OCI-LY7 (cell line): ENCODE results near the gene AGT. TPM values are rescaled to one million over a fixed set of nuclear protein-coding genes. Genes with fewer than 3 reads are reported as not detected.

ENCODE experiments used
- BruUV-seq: library from RNA; stranded (reverse); fragments of 400-500 nt; replicated peaks from 2 replicates; lab custom pipeline; 2021; lab: Mats Ljungman, UMichigan
- CTCF ChIA-PET: fragments of 300-600 bp; sonication (Branson Sonifier 250); formaldehyde crosslinking; loops from one replicate; lab custom pipeline; 2022; ENCODE audit warnings: antibody characterized with exemption; ENCODE audit not compliant: unreplicated experiment; lab: Charles Lee
- POLR2A ChIA-PET: fragments of 300-600 bp; sonication (Branson Sonifier 250); formaldehyde crosslinking; loops from one replicate; lab custom pipeline; 2022; ENCODE audit warnings: antibody characterized with exemption; lab: Charles Lee
- DNase-seq: peaks from one replicate; pipeline ENCODE4 v3.0.0-alpha.2; 2015; ENCODE audit warnings: low spot score
- H2AFZ ChIP-seq: fragments of 200-600 bp; sonication (generic), shearing (Covaris generic); 2 replicates; pipeline ENCODE4 v1.6.1; 2014; ENCODE audit warnings: mild to moderate bottlenecking, antibody characterized with exemption, low read length, moderate library complexity
- H3K27ac ChIP-seq: fragments of 200-600 bp; sonication (generic); 2 replicates; pipeline ENCODE4 v1.5.1; 2014; ENCODE audit warnings: mixed run types, low read depth, mild to moderate bottlenecking, moderate library complexity, low read length, inconsistent platforms; ENCODE audit not compliant: poor library complexity, severe bottlenecking
- H3K36me3 ChIP-seq: fragments of 200-600 bp; sonication (generic); 2 replicates; pipeline ENCODE4 v1.6.1; 2014; ENCODE audit warnings: mild to moderate bottlenecking, antibody characterized with exemption, low read length, moderate library complexity, mixed read lengths; ENCODE audit not compliant: insufficient read depth
- H3K4me1 ChIP-seq: fragments of 200-600 bp; sonication (generic); 2 replicates; pipeline ENCODE4 v1.5.1; 2014; ENCODE audit warnings: mild to moderate bottlenecking, low read length; ENCODE audit not compliant: insufficient read depth, poor library complexity, severe bottlenecking
- H3K4me2 ChIP-seq: fragments of 200-600 bp; sonication (generic); 2 replicates; pipeline ENCODE4 v1.6.1; 2014; ENCODE audit warnings: mild to moderate bottlenecking, low read length
- H3K4me3 ChIP-seq: fragments of 200-600 bp; sonication (generic); 2 replicates; pipeline ENCODE4 v1.5.1; 2014; ENCODE audit warnings: mild to moderate bottlenecking, low read depth, low read length; ENCODE audit not compliant: poor library complexity, severe bottlenecking
- H3K79me2 ChIP-seq: fragments of 200-600 bp; sonication (generic); 2 replicates; pipeline ENCODE4 v1.6.1; 2016; ENCODE audit warnings: low read depth, mild to moderate bottlenecking, low read length, moderate library complexity, mixed read lengths; ENCODE audit not compliant: insufficient read depth
- H3K9me2 ChIP-seq: fragments of 200-600 bp; sonication (generic); 2 replicates; pipeline ENCODE4 v1.6.1; 2016; ENCODE audit warnings: mild to moderate bottlenecking, low read length, mixed read lengths; ENCODE audit not compliant: insufficient read depth
- H3K9me3 ChIP-seq: fragments of 200-600 bp; sonication (generic); 2 replicates; pipeline ENCODE4 v1.6.1; 2014; ENCODE audit warnings: mild to moderate bottlenecking, mixed run types, low read length, mixed read lengths
- H4K20me1 ChIP-seq: fragments of 200-600 bp; sonication (generic); 2 replicates; pipeline ENCODE4 v1.6.1; 2014; ENCODE audit warnings: mild to moderate bottlenecking, antibody characterized with exemption, low read length, moderate library complexity, mixed read lengths; ENCODE audit not compliant: insufficient read depth
- CTCF ChIP-seq: fragments of 200-600 bp; sonication (generic); conservative IDR thresholded peaks from 2 replicates; pipeline ENCODE4 v1.5.1; 2014; ENCODE audit warnings: mild to moderate bottlenecking, antibody characterized with exemption, low read length, moderate library complexity, mixed read lengths
- EZH2phosphoT487 ChIP-seq: fragments of 200-600 bp; sonication (generic); IDR thresholded peaks from 2 replicates; pipeline ENCODE4 v1.6.1; 2018; ENCODE audit warnings: low read depth, borderline replicate concordance, mild to moderate bottlenecking, mixed run types, antibody characterized with exemption, low read length, moderate library complexity, mixed read lengths
- intact Hi-C: fragments of 100-400 bp; cut with micrococcal nuclease; formaldehyde crosslinking; loops from one replicate; pipeline ENCODE4 v1.10.0; 2022; ENCODE audit not compliant: unreplicated experiment
- total RNA-seq, 2 experiments: library from RNA; depleted of rRNA in 1 of 2; stranded (reverse); fragments of >200 nt in 1 of 2; shearing (Covaris generic) in 1 of 2; gene quantifications; 2 replicates each; pipeline ENCODE4 v1.2.3, GENCODE V29; 2014 to 2022

AGT gene
- total RNA-seq, 2 experiments from 2014 or later: not detected

GRCh38 chr1:230715510-230715909 lies 1.6 kb upstream of the AGT start:
- no peak for DNase-seq
- Histone ChIP-seq H3K36me3 (no peaks in the 10 kb centered on the region), H3K4me2 (no peak overlapping the region), H3K4me3 (no peak overlapping the region), H3K9me3 (no peaks in the 10 kb centered on the region), H3K27ac (no peak overlapping the region), H3K4me1 (no peaks in the 10 kb centered on the region), H2AFZ (no peak overlapping the region), H4K20me1 (no peaks in the 10 kb centered on the region), H3K9me2 (no peaks in the 10 kb centered on the region), H3K79me2 (no peaks in the 10 kb centered on the region)
- ChIA-PET CTCF (no interaction called here), POLR2A (no interaction called here)
- no TSS peak for BruUV-seq
- TF ChIP-seq CTCF (no peak), EZH2phosphoT487 (no peak)
- intact Hi-C loops: no loop called here

- H3K9me2 ChIP-seq: no peaks in the 10 kb centered on the region
- no peaks in the 10 kb centered on the region for H3K9me3 ChIP-seq
- ChIA-PET CTCF (interaction anchor here (0.6 kb wide), 1 partner anchor 15 kb away, joined by 3 read pairs; no protein-coding TSS in a partner anchor), POLR2A (interaction anchor here (1.0 kb wide), 1 partner anchor 71 kb away, joined by 3 read pairs; no protein-coding TSS in a partner anchor)
- no peak overlapping the region for H3K4me3 ChIP-seq
- no peaks in the 10 kb centered on the region for H4K20me1 ChIP-seq
- H3K79me2 ChIP-seq: no peaks in the 10 kb centered on the region
- intact Hi-C loops: no loop called here
- H3K27ac ChIP-seq: no peak overlapping the region
- H3K4me2 ChIP-seq: no peak overlapping the region
- DNase-seq: no peak
- no peaks in the 10 kb centered on the region for H3K4me1 ChIP-seq
- H2AFZ ChIP-seq: no peak overlapping the region
- TF ChIP-seq CTCF (no peak), EZH2phosphoT487 (no peak)
- no TSS peak for BruUV-seq
- no peaks in the 10 kb centered on the region for H3K36me3 ChIP-seq
Measured at GRCh38 chr1:230713547-230713914, 391 bp downstream of the AGT start.

- CTCF ChIA-PET: interaction anchor here (0.6 kb wide), 1 partner anchor 15 kb away, joined by 3 read pairs; no protein-coding TSS in a partner anchor
- no peak overlapping the region for H3K4me2 ChIP-seq
Measured at GRCh38 chr1:230713138-230713537, 784 bp downstream of the AGT start.

More at GRCh38 chr1:230713138-230713537, 784 bp downstream of the AGT start:
- H3K4me3 ChIP-seq: no peak overlapping the region
- intact Hi-C loops: no loop called here
- no peak overlapping the region for H2AFZ ChIP-seq
- H3K27ac ChIP-seq: no peak overlapping the region
- no TSS peak for BruUV-seq
- H3K79me2 ChIP-seq: no peaks in the 10 kb centered on the region
- H3K4me1 ChIP-seq: no peaks in the 10 kb centered on the region
- no peak for DNase-seq
- TF ChIP-seq EZH2phosphoT487 (no peak), CTCF (no peak)
- no peaks in the 10 kb centered on the region for H3K9me2 ChIP-seq
- no peaks in the 10 kb centered on the region for H4K20me1 ChIP-seq
- H3K9me3 ChIP-seq: no peaks in the 10 kb centered on the region
- no peaks in the 10 kb centered on the region for H3K36me3 ChIP-seq
- POLR2A ChIA-PET: interaction anchor here (1.0 kb wide), 1 partner anchor 70 kb away, joined by 3 read pairs; no protein-coding TSS in a partner anchor
